K562 (cell line): ENCODE data around the gene ZNF652. TPM values are rescaled to one million over a fixed set of nuclear protein-coding genes. Genes with fewer than 3 reads are reported as not detected.

Experiments
- ARNT ChIP-seq, 2 experiments: fragments of 450-650 bp; IDR thresholded peaks; 2 replicates each; pipeline ENCODE4 v1.6.1; 2016; ENCODE audit warnings: mild to moderate bottlenecking in 1 of 2
- BCOR ChIP-seq: fragments of 450-650 bp; IDR thresholded peaks from 2 replicates; pipeline ENCODE4 v1.6.1; 2016
- CHCHD3 ChIP-seq: fragments of 250-450 bp; sonication (Bioruptor Pico); IDR thresholded peaks from 2 replicates; pipeline ENCODE4 v2.1.2; 2022; ENCODE audit warnings: mild to moderate bottlenecking
- DIDO1 ChIP-seq: fragments of 450-650 bp; IDR thresholded peaks from 2 replicates; pipeline ENCODE4 v1.6.1; 2016; ENCODE audit warnings: low read depth, missing biosample characterization, missing genetic modification characterization
- ERF ChIP-seq: fragments of 450-650 bp; formaldehyde crosslinking; IDR thresholded peaks from 2 replicates; pipeline ENCODE4 v1.4.0; 2020; ENCODE audit warnings: mild to moderate bottlenecking, mixed read lengths
- FOXK1 ChIP-seq: sonication (generic); formaldehyde crosslinking; IDR thresholded peaks from 2 replicates; pipeline ENCODE4 v1.8.0; 2022; ENCODE audit warnings: missing genetic modification reagents, mild to moderate bottlenecking, borderline replicate concordance
- HDAC6 ChIP-seq: IDR thresholded peaks from 2 replicates; pipeline ENCODE4 v1.6.1; 2012; ENCODE audit warnings: low read depth, mild to moderate bottlenecking, control low read depth, inconsistent platforms, low read length, moderate library complexity
- KLF13 ChIP-seq: fragments of 450-650 bp; IDR thresholded peaks from 2 replicates; pipeline ENCODE4 v1.6.1; 2016; ENCODE audit warnings: missing genetic modification characterization, low read depth, mild to moderate bottlenecking, missing compliant biosample characterization, moderate library complexity, borderline replicate concordance
- MCM7 ChIP-seq, 2 experiments: fragments of 450-650 bp; IDR thresholded peaks; 2 replicates each; pipeline ENCODE4 v1.6.1; 2016 to 2018
- POLR3G ChIP-seq: IDR thresholded peaks from 2 replicates; pipeline ENCODE4 v1.6.1; 2011; ENCODE audit not compliant: insufficient read length, insufficient replicate concordance; ENCODE audit errors: extremely low read depth
- POU5F1 ChIP-seq: fragments of 150-350 bp; IDR thresholded peaks from 2 replicates; pipeline ENCODE4 v1.6.1; 2014; ENCODE audit warnings: borderline replicate concordance, low read length, low read depth, mild to moderate bottlenecking; ENCODE audit not compliant: partially characterized antibody
- STAG1 ChIP-seq: sonication (generic); formaldehyde crosslinking; IDR thresholded peaks from 2 replicates; pipeline ENCODE4 v1.5.0; 2020; ENCODE audit warnings: missing genetic modification reagents, borderline replicate concordance
- TAL1 ChIP-seq: fragments of 450-650 bp; IDR thresholded peaks from 2 replicates; pipeline ENCODE4 v1.6.1; 2016; ENCODE audit warnings: mild to moderate bottlenecking
- THRAP3 ChIP-seq: fragments of 450-650 bp; IDR thresholded peaks from 2 replicates; pipeline ENCODE4 v1.6.1; 2016; ENCODE audit warnings: mild to moderate bottlenecking, inconsistent platforms, borderline replicate concordance
- ZNF197 ChIP-seq: fragments of 200-800 bp; sonication (Bioruptor generic); IDR thresholded peaks from 2 replicates; pipeline ENCODE4 v1.6.1; 2016; ENCODE audit warnings: low read depth, missing genetic modification characterization, missing compliant biosample characterization
- ZNF224 ChIP-seq: sonication (generic); formaldehyde crosslinking; IDR thresholded peaks from 2 replicates; pipeline ENCODE4 v1.8.0; 2022; ENCODE audit warnings: mild to moderate bottlenecking, missing genetic modification reagents
- ZNF253 ChIP-seq: fragments of 250-450 bp; sonication (Bioruptor Pico); conservative IDR thresholded peaks from 2 replicates; pipeline ENCODE4 v1.6.1; 2021; ENCODE audit warnings: mild to moderate bottlenecking
- ZNF316 ChIP-seq: fragments of 450-650 bp; IDR thresholded peaks from 2 replicates; pipeline ENCODE4 v1.6.1; 2016
- ZNF408 ChIP-seq: fragments of 250-450 bp; sonication (Bioruptor Pico); IDR thresholded peaks from 2 replicates; pipeline ENCODE4 v1.4.0; 2020; ENCODE audit warnings: low read depth, mild to moderate bottlenecking, moderate library complexity
- ZNF830 ChIP-seq: fragments of 250-450 bp; sonication (Bioruptor Pico); IDR thresholded peaks from 2 replicates; pipeline ENCODE4 v1.5.0; 2021; ENCODE audit warnings: mild to moderate bottlenecking
- polyA plus RNA-seq, 8 experiments: library from polyadenylated mRNA; depleted of rRNA in 4 of 8; stranded (reverse) in 5 of 8; unstranded in 3 of 8; fragments of >200 nt; fragmentation: Nextera tagmentation in 2 of 8; fragmentation: Illumina TruSeq in 1 of 8; extraction: Ambion mirVana in 2 of 8; extraction: Trizol in 1 of 8; gene quantifications; 2 replicates each; pipeline versions ENCODE4 v1.2.1 to v1.2.3, GENCODE V29; 2011 to 2014; ENCODE audit warnings: inconsistent platforms in 1 of 8, missing spikeins in 1 of 8
- total RNA-seq, 7 experiments: library from RNA; depleted of rRNA in 6 of 7; stranded (reverse); fragments of >200 nt in 6 of 7; fragmentation: Illumina TruSeq in 2 of 7; extraction: Trizol in 2 of 7; gene quantifications; 2 replicates each; pipeline versions ENCODE4 v1.2.1 to v1.2.3, GENCODE V29; 2011 to 2021; ENCODE audit warnings: low replicate concordance in 1 of 7
- TF ChIP-seq, protein P1 (sequence below): fragments of 450-650 bp; IDR thresholded peaks from 2 replicates; pipeline ENCODE4 v1.6.1; 2018; ENCODE audit not compliant: partially characterized antibody
- TF ChIP-seq, protein P2 (sequence below): sonication (generic); formaldehyde crosslinking; IDR thresholded peaks from 2 replicates; pipeline ENCODE4 v1.8.1; 2023; ENCODE audit warnings: mild to moderate bottlenecking, missing genetic modification reagents
- TF ChIP-seq, protein P3 (sequence below), 3 experiments: IDR thresholded peaks in 2 of 3; conservative IDR thresholded peaks in 1 of 3; 2 replicates each; pipeline ENCODE4 v1.5.1; 2011 to 2012; ENCODE audit warnings: low read length in 3 of 3, mild to moderate bottlenecking in 3 of 3, control low read depth in 2 of 3, improper control_type of control experiment in 1 of 3, inconsistent platforms in 1 of 3, low read depth in 1 of 3, mixed read lengths in 1 of 3, moderate library complexity in 1 of 3; ENCODE audit not compliant: insufficient read depth in 2 of 3

ZNF652 gene
- total and polyA plus RNA-seq, 9 of the 15 experiments (the other 6 are each of a cell fraction or from before 2014, with no cell fraction given), result 5.1 to 15.5 (median 7.8) TPM

DNA sequence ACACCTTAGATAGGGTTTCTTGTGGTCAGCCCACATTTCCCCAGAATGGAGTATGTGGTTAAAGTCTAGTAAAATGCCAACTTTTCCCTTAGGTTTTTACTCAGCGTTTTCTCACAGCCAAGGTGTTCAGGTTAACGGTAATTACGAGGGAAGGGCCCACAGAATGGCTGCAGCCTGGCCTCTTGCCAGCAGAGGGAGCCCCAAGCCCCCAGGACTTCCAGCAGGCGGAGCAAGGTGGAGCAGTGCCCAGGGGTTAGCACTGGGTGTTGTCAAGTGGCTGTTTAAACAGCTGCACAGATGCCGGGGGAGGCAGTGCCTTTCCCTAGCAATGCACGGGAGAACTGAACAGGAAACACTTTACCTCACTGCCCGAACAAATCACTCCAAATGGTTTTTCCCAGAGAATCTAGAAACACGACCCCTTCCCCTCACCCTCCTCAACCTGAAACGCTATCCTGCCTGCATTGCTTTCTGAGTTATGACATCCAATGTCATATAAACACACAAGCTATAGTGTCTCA is 46.0 kb upstream of the ZNF652 start (continued):
- TF ChIP-seq FOXK1 (CRISPR knock-in tag) (no peak), ZNF224 (CRISPR knock-in tag) (no peak), ERF (CRISPR knock-in tag) (no peak), MCM7 (IDR thresholded peaks at IDR 0.05) (no peak), ZNF408 (no peak), ARNT (IDR thresholded peaks at IDR 0.05) (no peak), ZNF197 (CRISPR knock-in tag) (no peak), ZNF830 (CRISPR knock-in tag) (no peak), THRAP3 (no peak), ZNF253 (CRISPR knock-in tag) (no peak), KLF13 (no peak), ZNF316 (no peak), BCOR (no peak), TAL1 (no peak), STAG1 (CRISPR knock-in tag) (peak; percentile 73; the same call in 1 of the 2 replicates), CHCHD3 (CRISPR knock-in tag) (no peak), POLR3G (no peak), POU5F1 (no peak), HDAC6 (no peak), DIDO1 (tag) (no peak)
- TF ChIP-seq, protein P1, sequence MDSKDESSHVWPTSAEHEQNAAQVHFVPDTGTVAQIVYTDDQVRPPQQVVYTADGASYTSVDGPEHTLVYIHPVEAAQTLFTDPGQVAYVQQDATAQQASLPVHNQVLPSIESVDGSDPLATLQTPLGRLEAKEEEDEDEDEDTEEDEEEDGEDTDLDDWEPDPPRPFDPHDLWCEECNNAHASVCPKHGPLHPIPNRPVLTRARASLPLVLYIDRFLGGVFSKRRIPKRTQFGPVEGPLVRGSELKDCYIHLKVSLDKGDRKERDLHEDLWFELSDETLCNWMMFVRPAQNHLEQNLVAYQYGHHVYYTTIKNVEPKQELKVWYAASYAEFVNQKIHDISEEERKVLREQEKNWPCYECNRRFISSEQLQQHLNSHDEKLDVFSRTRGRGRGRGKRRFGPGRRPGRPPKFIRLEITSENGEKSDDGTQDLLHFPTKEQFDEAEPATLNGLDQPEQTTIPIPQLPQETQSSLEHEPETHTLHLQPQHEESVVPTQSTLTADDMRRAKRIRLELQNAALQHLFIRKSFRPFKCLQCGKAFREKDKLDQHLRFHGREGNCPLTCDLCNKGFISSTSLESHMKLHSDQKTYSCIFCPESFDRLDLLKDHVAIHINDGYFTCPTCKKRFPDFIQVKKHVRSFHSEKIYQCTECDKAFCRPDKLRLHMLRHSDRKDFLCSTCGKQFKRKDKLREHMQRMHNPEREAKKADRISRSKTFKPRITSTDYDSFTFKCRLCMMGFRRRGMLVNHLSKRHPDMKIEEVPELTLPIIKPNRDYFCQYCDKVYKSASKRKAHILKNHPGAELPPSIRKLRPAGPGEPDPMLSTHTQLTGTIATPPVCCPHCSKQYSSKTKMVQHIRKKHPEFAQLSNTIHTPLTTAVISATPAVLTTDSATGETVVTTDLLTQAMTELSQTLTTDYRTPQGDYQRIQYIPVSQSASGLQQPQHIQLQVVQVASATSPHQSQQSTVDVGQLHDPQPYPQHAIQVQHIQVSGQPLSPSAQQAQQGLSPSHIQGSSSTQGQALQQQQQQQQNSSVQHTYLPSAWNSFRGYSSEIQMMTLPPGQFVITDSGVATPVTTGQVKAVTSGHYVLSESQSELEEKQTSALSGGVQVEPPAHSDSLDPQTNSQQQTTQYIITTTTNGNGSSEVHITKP, result peak; percentile 20
- TF ChIP-seq, protein P2, sequence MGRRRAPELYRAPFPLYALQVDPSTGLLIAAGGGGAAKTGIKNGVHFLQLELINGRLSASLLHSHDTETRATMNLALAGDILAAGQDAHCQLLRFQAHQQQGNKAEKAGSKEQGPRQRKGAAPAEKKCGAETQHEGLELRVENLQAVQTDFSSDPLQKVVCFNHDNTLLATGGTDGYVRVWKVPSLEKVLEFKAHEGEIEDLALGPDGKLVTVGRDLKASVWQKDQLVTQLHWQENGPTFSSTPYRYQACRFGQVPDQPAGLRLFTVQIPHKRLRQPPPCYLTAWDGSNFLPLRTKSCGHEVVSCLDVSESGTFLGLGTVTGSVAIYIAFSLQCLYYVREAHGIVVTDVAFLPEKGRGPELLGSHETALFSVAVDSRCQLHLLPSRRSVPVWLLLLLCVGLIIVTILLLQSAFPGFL (CRISPR knock-in tag), result no peak
- TF ChIP-seq, protein P3, sequence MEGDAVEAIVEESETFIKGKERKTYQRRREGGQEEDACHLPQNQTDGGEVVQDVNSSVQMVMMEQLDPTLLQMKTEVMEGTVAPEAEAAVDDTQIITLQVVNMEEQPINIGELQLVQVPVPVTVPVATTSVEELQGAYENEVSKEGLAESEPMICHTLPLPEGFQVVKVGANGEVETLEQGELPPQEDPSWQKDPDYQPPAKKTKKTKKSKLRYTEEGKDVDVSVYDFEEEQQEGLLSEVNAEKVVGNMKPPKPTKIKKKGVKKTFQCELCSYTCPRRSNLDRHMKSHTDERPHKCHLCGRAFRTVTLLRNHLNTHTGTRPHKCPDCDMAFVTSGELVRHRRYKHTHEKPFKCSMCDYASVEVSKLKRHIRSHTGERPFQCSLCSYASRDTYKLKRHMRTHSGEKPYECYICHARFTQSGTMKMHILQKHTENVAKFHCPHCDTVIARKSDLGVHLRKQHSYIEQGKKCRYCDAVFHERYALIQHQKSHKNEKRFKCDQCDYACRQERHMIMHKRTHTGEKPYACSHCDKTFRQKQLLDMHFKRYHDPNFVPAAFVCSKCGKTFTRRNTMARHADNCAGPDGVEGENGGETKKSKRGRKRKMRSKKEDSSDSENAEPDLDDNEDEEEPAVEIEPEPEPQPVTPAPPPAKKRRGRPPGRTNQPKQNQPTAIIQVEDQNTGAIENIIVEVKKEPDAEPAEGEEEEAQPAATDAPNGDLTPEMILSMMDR (IDR thresholded peaks at IDR 0.05 in 2 of 3, conservative IDR thresholded peaks at IDR 0.05 in 1 of 3; ENCODE audit: insufficient read depth in 2 of 3, low read depth in 1 of 3, low read length in 3 of 3), result peak; percentile 97 to 99 (median 98)
